DOHH2 (cell line): ENCODE data around the gene CENPO.
"Not testable (repeated sequence)": the region's sequence is repeated elsewhere in the genome, so short reads cannot be mapped to it uniquely, and the experiment has no call there.

Source experiments
- H3F3A ChIP-seq: fragments of 200-600 bp; sonication (generic), shearing (Covaris generic); 2 replicates; pipeline ENCODE4 v1.6.0; 2016; ENCODE audit warnings: antibody characterized with exemption, mild to moderate bottlenecking; ENCODE audit not compliant: control insufficient read depth, insufficient read depth
- H3K27ac ChIP-seq: fragments of 200-600 bp; sonication (generic); 2 replicates; pipeline ENCODE4 v1.5.1; 2014; ENCODE audit warnings: low read depth, mild to moderate bottlenecking, low read length, moderate library complexity
- H3K27me3 ChIP-seq: fragments of 200-600 bp; sonication (generic); 2 replicates; pipeline ENCODE4 v1.6.1; 2014; ENCODE audit warnings: mild to moderate bottlenecking, low read length, mixed read lengths; ENCODE audit not compliant: control insufficient read depth
- H3K36me3 ChIP-seq: fragments of 200-600 bp; sonication (generic); 2 replicates; pipeline ENCODE4 v1.6.1; 2014; ENCODE audit warnings: mild to moderate bottlenecking, low read length, moderate library complexity, mixed read lengths; ENCODE audit not compliant: control insufficient read depth
- H3K4me1 ChIP-seq: fragments of 200-600 bp; sonication (generic); 2 replicates; pipeline ENCODE4 v1.6.1; 2014; ENCODE audit warnings: mild to moderate bottlenecking, low read length, mixed read lengths; ENCODE audit not compliant: control insufficient read depth
- H3K4me2 ChIP-seq: fragments of 200-600 bp; sonication (generic); 2 replicates; pipeline ENCODE4 v1.6.0; 2014; ENCODE audit warnings: mild to moderate bottlenecking, low read length, moderate library complexity
- H3K4me3 ChIP-seq: fragments of 200-600 bp; sonication (generic); 2 replicates; pipeline ENCODE4 v1.5.1; 2014; ENCODE audit warnings: mild to moderate bottlenecking, low read length, mixed read lengths
- H3K79me2 ChIP-seq: fragments of 200-600 bp; sonication (generic); 2 replicates; pipeline ENCODE4 v1.6.1; 2014; ENCODE audit warnings: mild to moderate bottlenecking, low read length, mixed read lengths; ENCODE audit not compliant: control insufficient read depth
- H3K9me2 ChIP-seq: fragments of 200-600 bp; sonication (generic); replicated peaks from 2 replicates; pipeline ENCODE4 v1.6.1; 2014; ENCODE audit warnings: mild to moderate bottlenecking, low read length, mixed read lengths; ENCODE audit not compliant: control insufficient read depth
- H3K9me3 ChIP-seq: fragments of 200-600 bp; sonication (generic); 2 replicates; pipeline ENCODE4 v1.6.1; 2014; ENCODE audit warnings: antibody characterized with exemption, low read length, mixed read lengths; ENCODE audit not compliant: control insufficient read depth, insufficient read depth
- H4K20me1 ChIP-seq: fragments of 200-600 bp; sonication (generic); 2 replicates; pipeline ENCODE4 v1.6.0; 2014; ENCODE audit warnings: low read depth, mild to moderate bottlenecking, antibody characterized with exemption, low read length, moderate library complexity; ENCODE audit not compliant: control insufficient read depth, insufficient read depth
- CTCF ChIP-seq: fragments of 200-600 bp; sonication (generic); IDR thresholded peaks from one replicate; pipeline ENCODE4 v1.5.1; 2014; ENCODE audit warnings: antibody characterized with exemption, mild to moderate bottlenecking, low read depth, low read length; ENCODE audit not compliant: poor library complexity, severe bottlenecking
- EZH2phosphoT487 ChIP-seq: fragments of 200-600 bp; sonication (generic); IDR thresholded peaks from 2 replicates; pipeline ENCODE4 v1.6.1; 2017; ENCODE audit warnings: borderline replicate concordance, mild to moderate bottlenecking, antibody characterized with exemption, low read length, moderate library complexity, mixed read lengths

The CENPO gene

GRCh38 chr2:24833821-24834732 is 40.9 kb downstream of the CENPO start:
- Histone ChIP-seq H3K4me3 (no peak overlapping the region), H4K20me1 (no peaks in the 10 kb centered on the region), H3K27ac (no peak overlapping the region), H3K4me2 (no peak overlapping the region), H3K9me3 (no peaks in the 10 kb centered on the region), H3K9me2 (no peaks in the 10 kb centered on the region), H3K4me1 (no peaks in the 10 kb centered on the region), H3K27me3 (no peaks in the 10 kb centered on the region), H3F3A (no peaks in the 10 kb centered on the region), H3K36me3 (peaks cover 48% of the 10 kb centered on the region), H3K79me2 (no peaks in the 10 kb centered on the region)
- TF ChIP-seq EZH2phosphoT487 (no peak), CTCF (no peak)

- no peaks in the 10 kb centered on the region for H3K9me2 ChIP-seq
- H3K9me3 ChIP-seq, result no peaks in the 10 kb centered on the region
- no peak overlapping the region for H3K27ac ChIP-seq
- no peak overlapping the region for H3K4me3 ChIP-seq
- H3K79me2 ChIP-seq, result no peaks in the 10 kb centered on the region
- H4K20me1 ChIP-seq, result no peaks in the 10 kb centered on the region
- no peak overlapping the region for H3K4me2 ChIP-seq
- peaks cover 51% of the 10 kb centered on the region for H3K36me3 ChIP-seq
- TF ChIP-seq CTCF, result no peak
- no peak for TF ChIP-seq EZH2phosphoT487
- no peaks in the 10 kb centered on the region for H3K4me1 ChIP-seq
- no peaks in the 10 kb centered on the region for H3K27me3 ChIP-seq
- no peaks in the 10 kb centered on the region for H3F3A ChIP-seq
Observed at GRCh38 chr2:24834733-24835395, 41.6 kb downstream of the CENPO start.

- not testable (repeated sequence) for H3K79me2 ChIP-seq, H3K9me3 ChIP-seq, H3K4me1 ChIP-seq, H3F3A ChIP-seq, H3K4me2 ChIP-seq, H3K27ac ChIP-seq, H3K27me3 ChIP-seq, H4K20me1 ChIP-seq, H3K4me3 ChIP-seq, H3K9me2 ChIP-seq
- H3K36me3 ChIP-seq, result peaks cover 54% of the 10 kb centered on the region
Observed at GRCh38 chr2:24835411-24835810, 42.2 kb downstream of the CENPO start.

GRCh38 chr2:24836206-24836605 is 43.0 kb downstream of the CENPO start:
- Histone ChIP-seq H3K36me3 (peaks cover 53% of the 10 kb centered on the region), H3K79me2 (no peaks in the 10 kb centered on the region), H3F3A (no peaks in the 10 kb centered on the region)

More at GRCh38 chr2:24836206-24836605, 43.0 kb downstream of the CENPO start:
- H3K27me3 ChIP-seq, result no peaks in the 10 kb centered on the region
- H3K4me3 ChIP-seq, result no peak overlapping the region
- TF ChIP-seq CTCF (no peak), EZH2phosphoT487 (no peak)
- no peaks in the 10 kb centered on the region for H3K4me1 ChIP-seq
- no peaks in the 10 kb centered on the region for H3K9me3 ChIP-seq
- no peaks in the 10 kb centered on the region for H4K20me1 ChIP-seq
- H3K9me2 ChIP-seq, result no peaks in the 10 kb centered on the region
- H3K4me2 ChIP-seq, result no peak overlapping the region
- H3K27ac ChIP-seq, result no peak overlapping the region
